Measurements from ENCODE around the gene KCNK13.

DNA sequence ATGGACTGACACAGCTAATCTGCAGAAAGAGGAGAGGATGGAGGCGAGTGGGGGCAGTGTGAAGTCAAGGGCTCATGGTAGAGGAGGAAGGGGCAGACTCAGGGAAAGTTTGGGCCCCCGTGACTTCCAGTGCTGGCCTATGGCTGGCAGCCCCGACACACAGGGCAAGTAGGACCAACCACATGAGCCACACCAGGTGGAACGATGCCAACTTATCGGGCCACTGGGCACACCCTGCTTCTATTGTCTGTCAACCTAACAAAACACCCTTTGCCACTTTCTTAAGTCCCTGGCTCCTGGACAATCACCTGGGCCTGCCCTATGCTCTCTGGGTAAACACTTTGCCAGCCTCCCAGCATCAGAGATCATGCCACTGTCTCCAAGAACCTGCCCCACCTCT is 129.4 kb downstream of the KCNK13 start:
- TF ChIP-seq ZNF558 (tag by site-specific recombination; IDR thresholded peaks at IDR 0.05), result no peak
- TF ChIP-seq, protein P1, sequence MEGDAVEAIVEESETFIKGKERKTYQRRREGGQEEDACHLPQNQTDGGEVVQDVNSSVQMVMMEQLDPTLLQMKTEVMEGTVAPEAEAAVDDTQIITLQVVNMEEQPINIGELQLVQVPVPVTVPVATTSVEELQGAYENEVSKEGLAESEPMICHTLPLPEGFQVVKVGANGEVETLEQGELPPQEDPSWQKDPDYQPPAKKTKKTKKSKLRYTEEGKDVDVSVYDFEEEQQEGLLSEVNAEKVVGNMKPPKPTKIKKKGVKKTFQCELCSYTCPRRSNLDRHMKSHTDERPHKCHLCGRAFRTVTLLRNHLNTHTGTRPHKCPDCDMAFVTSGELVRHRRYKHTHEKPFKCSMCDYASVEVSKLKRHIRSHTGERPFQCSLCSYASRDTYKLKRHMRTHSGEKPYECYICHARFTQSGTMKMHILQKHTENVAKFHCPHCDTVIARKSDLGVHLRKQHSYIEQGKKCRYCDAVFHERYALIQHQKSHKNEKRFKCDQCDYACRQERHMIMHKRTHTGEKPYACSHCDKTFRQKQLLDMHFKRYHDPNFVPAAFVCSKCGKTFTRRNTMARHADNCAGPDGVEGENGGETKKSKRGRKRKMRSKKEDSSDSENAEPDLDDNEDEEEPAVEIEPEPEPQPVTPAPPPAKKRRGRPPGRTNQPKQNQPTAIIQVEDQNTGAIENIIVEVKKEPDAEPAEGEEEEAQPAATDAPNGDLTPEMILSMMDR (tag by site-specific recombination; IDR thresholded peaks at IDR 0.05), result no peak
- no peak for TF ChIP-seq ZNF629 (tag by site-specific recombination; IDR thresholded peaks at IDR 0.05)
- TF ChIP-seq ZNF133 (tag by site-specific recombination; IDR thresholded peaks at IDR 0.05), result no peak
- TF ChIP-seq, protein P2, sequence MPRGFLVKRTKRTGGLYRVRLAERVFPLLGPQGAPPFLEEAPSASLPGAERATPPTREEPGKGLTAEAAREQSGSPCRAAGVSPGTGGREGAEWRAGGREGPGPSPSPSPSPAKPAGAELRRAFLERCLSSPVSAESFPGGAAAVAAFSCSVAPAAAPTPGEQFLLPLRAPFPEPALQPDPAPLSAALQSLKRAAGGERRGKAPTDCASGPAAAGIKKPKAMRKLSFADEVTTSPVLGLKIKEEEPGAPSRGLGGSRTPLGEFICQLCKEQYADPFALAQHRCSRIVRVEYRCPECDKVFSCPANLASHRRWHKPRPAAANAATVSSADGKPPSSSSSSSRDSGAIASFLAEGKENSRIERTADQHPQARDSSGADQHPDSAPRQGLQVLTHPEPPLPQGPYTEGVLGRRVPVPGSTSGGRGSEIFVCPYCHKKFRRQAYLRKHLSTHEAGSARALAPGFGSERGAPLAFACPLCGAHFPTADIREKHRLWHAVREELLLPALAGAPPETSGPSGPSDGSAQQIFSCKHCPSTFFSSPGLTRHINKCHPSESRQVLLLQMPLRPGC (tag by site-specific recombination; IDR thresholded peaks at IDR 0.05), result no peak

All from HEK293 (cell line).